ENCODE data around the gene COA3. TPM values are rescaled to one million over a fixed set of nuclear protein-coding genes. Genes with fewer than 3 reads are reported as not detected.

The COA3 gene
- total RNA-seq, 6 experiments from 2014 or later: 52.8 to 67.3 (median 61.1) TPM

GRCh38 chr17:42827472-42827871 lies 29.0 kb upstream of the COA3 start:
- H3K4me1 Mint-ChIP-seq (ENCODE audit: low read depth): peaks cover 22% of the 10 kb centered on the region
- no peak overlapping the region for H3K27ac Mint-ChIP-seq
- no peak for DNase-seq
- H3K4me3 Mint-ChIP-seq: no peak overlapping the region
- H3K36me3 Mint-ChIP-seq (ENCODE audit: low read depth): peaks cover 7% of the 10 kb centered on the region
- no peaks in the 10 kb centered on the region for H3K9me3 Mint-ChIP-seq
- no peak for TF ChIP-seq CTCF (IDR thresholded peaks at IDR 0.05)
- H3K27me3 Mint-ChIP-seq (ENCODE audit: insufficient read depth): no peaks in the 10 kb centered on the region; the same call in 1 of the 2 replicates

GRCh38 chr17:42821176-42821575 lies 22.7 kb upstream of the COA3 start:
- peaks cover 47% of the 10 kb centered on the region for H3K4me1 Mint-ChIP-seq (ENCODE audit: low read depth)
- H3K4me3 Mint-ChIP-seq: no peak overlapping the region

GRCh38 chr17:42819939-42820535 lies 21.5 kb upstream of the COA3 start:
- H3K9me3 Mint-ChIP-seq: no peaks in the 10 kb centered on the region
- peaks cover 54% of the 10 kb centered on the region for H3K36me3 Mint-ChIP-seq (ENCODE audit: low read depth)
- DNase-seq: peak; percentile 56
- TF ChIP-seq CTCF (IDR thresholded peaks at IDR 0.05): peak; percentile 91
- no peak overlapping the region for H3K4me3 Mint-ChIP-seq
- peak overlapping the region; percentile 55 for H3K27ac Mint-ChIP-seq
- peaks cover 53% of the 10 kb centered on the region for H3K4me1 Mint-ChIP-seq (ENCODE audit: low read depth)
- peaks cover 2% of the 10 kb centered on the region for H3K27me3 Mint-ChIP-seq (ENCODE audit: insufficient read depth)

More at GRCh38 chr17:42821176-42821575, 22.7 kb upstream of the COA3 start:
- Mint-ChIP-seq H3K36me3 (ENCODE audit: low read depth) (peaks cover 45% of the 10 kb centered on the region), H3K27me3 (ENCODE audit: insufficient read depth) (no peaks in the 10 kb centered on the region; the same call in 1 of the 2 replicates), H3K27ac (no peak overlapping the region), H3K9me3 (no peaks in the 10 kb centered on the region)
- TF ChIP-seq CTCF (IDR thresholded peaks at IDR 0.05): no peak
- DNase-seq: no peak

GRCh38 chr17:42818379-42818778 lies 19.9 kb upstream of the COA3 start:
- peak overlapping the region; percentile 26; the same call in 1 of the 2 replicates for H3K4me3 Mint-ChIP-seq

GRCh38 chr17:42817866-42818265 lies 19.4 kb upstream of the COA3 start:
- no peak for TF ChIP-seq CTCF (IDR thresholded peaks at IDR 0.05)
- H3K4me3 Mint-ChIP-seq: peak overlapping the region; percentile 26; the same call in 1 of the 2 replicates
- peak overlapping the region; percentile 87 for H3K27ac Mint-ChIP-seq
- no peaks in the 10 kb centered on the region for H3K9me3 Mint-ChIP-seq
- H3K36me3 Mint-ChIP-seq (ENCODE audit: low read depth): peaks cover 63% of the 10 kb centered on the region
- H3K27me3 Mint-ChIP-seq (ENCODE audit: insufficient read depth): peaks cover 2% of the 10 kb centered on the region; the same call in 1 of the 2 replicates
- peak; percentile 75 for DNase-seq
- H3K4me1 Mint-ChIP-seq (ENCODE audit: low read depth): peaks cover 52% of the 10 kb centered on the region

More at GRCh38 chr17:42818379-42818778, 19.9 kb upstream of the COA3 start:
- TF ChIP-seq CTCF (IDR thresholded peaks at IDR 0.05): no peak
- H3K27ac Mint-ChIP-seq: peak overlapping the region; percentile 87
- H3K4me1 Mint-ChIP-seq (ENCODE audit: low read depth): peaks cover 55% of the 10 kb centered on the region
- H3K36me3 Mint-ChIP-seq (ENCODE audit: low read depth): peaks cover 62% of the 10 kb centered on the region
- H3K9me3 Mint-ChIP-seq: no peaks in the 10 kb centered on the region
- H3K27me3 Mint-ChIP-seq (ENCODE audit: insufficient read depth): peaks cover 2% of the 10 kb centered on the region; the same call in 1 of the 2 replicates
- no peak for DNase-seq

Data from HFFc6 (cell line).